A549 treated with RU486 at 1 μM for 4 hours (cell line): ENCODE data around the gene STIM2. TPM values are rescaled to one million over a fixed set of nuclear protein-coding genes. Genes with fewer than 3 reads are reported as not detected.

ENCODE experiments used
- total RNA-seq: library from RNA; stranded (reverse); fragments of 200-300 nt; extraction: Qiagen RNA extraction; gene quantifications from 5 replicates; pipeline ENCODE4 v1.2.3, GENCODE V29; 2022; ENCODE audit warnings: low read depth

STIM2 gene
- 11.9 to 15.4 TPM (median 12.7 TPM) in 5 replicates for total RNA-seq

GRCh38 chr4:26860157-26860921 lies at the start of gene STIM2:
Gene STIM2 (plus strand): TSS chr4:26860841.

